Activated CD4-positive, alpha-beta T cell treated with anti-CD3 and anti-CD28 coated beads for 4 hours (primary cell): ENCODE results near the gene ST8SIA2.
"Not testable (repeated sequence)": the region's sequence is repeated elsewhere in the genome, so short reads cannot be mapped to it uniquely, and the experiment has no call there.

Experiments
- DNase-seq, 2 donors: peaks; one replicate each; pipeline ENCODE4 v3.0.0-alpha.2; 2020

ST8SIA2 gene

GRCh38 chr15:92444631-92445030 lies 51.0 kb downstream of the ST8SIA2 start:
- no peak for DNase-seq

GRCh38 chr15:92448370-92448769 lies 54.7 kb downstream of the ST8SIA2 start:
- DNase-seq: no peak

GRCh38 chr15:92449476-92449875 lies 55.8 kb downstream of the ST8SIA2 start:
- no peak for DNase-seq

- DNase-seq: no peak
Measured at GRCh38 chr15:92451225-92451825, 57.6 kb downstream of the ST8SIA2 start.

GRCh38 chr15:92452143-92452542 lies 58.5 kb downstream of the ST8SIA2 start:
- no peak for DNase-seq

- no peak for DNase-seq
Measured at GRCh38 chr15:92453607-92454006, 59.9 kb downstream of the ST8SIA2 start.

GRCh38 chr15:92454555-92455105 lies 60.9 kb downstream of the ST8SIA2 start:
- no peak for DNase-seq

GRCh38 chr15:92455271-92455670 lies 61.6 kb downstream of the ST8SIA2 start:
- DNase-seq: no peak

GRCh38 chr15:92457471-92458041 lies 63.9 kb downstream of the ST8SIA2 start:
- DNase-seq: no peak

- no peak for DNase-seq
Measured at GRCh38 chr15:92460023-92460422, 66.3 kb downstream of the ST8SIA2 start.

- no peak for DNase-seq
Measured at GRCh38 chr15:92462424-92463125, 68.9 kb downstream of the ST8SIA2 start.

- DNase-seq: no peak
Measured at GRCh38 chr15:92463352-92463751, 69.7 kb downstream of the ST8SIA2 start.

- DNase-seq: no peak
Measured at GRCh38 chr15:92463826-92464225, 70.1 kb downstream of the ST8SIA2 start.

- no peak for DNase-seq
Measured at GRCh38 chr15:92466834-92467233, 73.2 kb downstream of the ST8SIA2 start.

GRCh38 chr15:92467245-92467644 lies 73.6 kb downstream of the ST8SIA2 start:
- DNase-seq: no peak

GRCh38 chr15:92468991-92469390 lies 75.3 kb downstream of the ST8SIA2 start:
- DNase-seq: no peak

- DNase-seq: no peak
Measured at GRCh38 chr15:92471288-92471687, 77.6 kb downstream of the ST8SIA2 start.

GRCh38 chr15:92473756-92474155 lies 80.1 kb downstream of the ST8SIA2 start:
- DNase-seq: no peak

- not testable (repeated sequence) for DNase-seq
Measured at GRCh38 chr15:92479730-92480129, 86.0 kb downstream of the ST8SIA2 start.

- DNase-seq: no peak
Measured at GRCh38 chr15:92480361-92480760, 86.7 kb downstream of the ST8SIA2 start.

GRCh38 chr15:92485441-92485840 lies 91.8 kb downstream of the ST8SIA2 start:
- no peak for DNase-seq

- no peak for DNase-seq
Measured at GRCh38 chr15:92492551-92493115, 99.0 kb downstream of the ST8SIA2 start.

GRCh38 chr15:92494806-92495336 lies 101.2 kb downstream of the ST8SIA2 start:
- DNase-seq: no peak

- DNase-seq: no peak
Measured at GRCh38 chr15:92495446-92495845, 101.8 kb downstream of the ST8SIA2 start.
